Breast epithelium (tissue), 3 donors: ENCODE results near the gene TP63.

ENCODE experiments used
- CTCF ChIP-seq, 3 donors: fragments of 450-650 bp; IDR thresholded peaks; one replicate each; pipeline ENCODE4 v1.5.1; 2016 to 2017; ENCODE audit warnings: antibody characterized with exemption in 3 of 3, mild to moderate bottlenecking in 3 of 3, moderate library complexity in 3 of 3
- POLR2A ChIP-seq: fragments of 450-650 bp; IDR thresholded peaks from one replicate; pipeline ENCODE4 v1.6.1; 2016; ENCODE audit warnings: antibody characterized with exemption, mild to moderate bottlenecking, moderate library complexity
- POLR2AphosphoS5 ChIP-seq, 3 donors: sonication (generic); formaldehyde crosslinking; IDR thresholded peaks; one replicate each; pipeline ENCODE4 v1.6.1; 2017; ENCODE audit warnings: antibody characterized with exemption in 3 of 3

- TF ChIP-seq CTCF (IDR thresholded peaks at IDR 0.05) = no peak
- no peak for TF ChIP-seq POLR2AphosphoS5 (IDR thresholded peaks at IDR 0.05)
- TF ChIP-seq POLR2A = no peak
Measured at GRCh38 chr3:189606774-189607173, 24.4 kb upstream of the TP63 start.
